ENCODE results near the gene TBCEL.

The TBCEL gene

DNA sequence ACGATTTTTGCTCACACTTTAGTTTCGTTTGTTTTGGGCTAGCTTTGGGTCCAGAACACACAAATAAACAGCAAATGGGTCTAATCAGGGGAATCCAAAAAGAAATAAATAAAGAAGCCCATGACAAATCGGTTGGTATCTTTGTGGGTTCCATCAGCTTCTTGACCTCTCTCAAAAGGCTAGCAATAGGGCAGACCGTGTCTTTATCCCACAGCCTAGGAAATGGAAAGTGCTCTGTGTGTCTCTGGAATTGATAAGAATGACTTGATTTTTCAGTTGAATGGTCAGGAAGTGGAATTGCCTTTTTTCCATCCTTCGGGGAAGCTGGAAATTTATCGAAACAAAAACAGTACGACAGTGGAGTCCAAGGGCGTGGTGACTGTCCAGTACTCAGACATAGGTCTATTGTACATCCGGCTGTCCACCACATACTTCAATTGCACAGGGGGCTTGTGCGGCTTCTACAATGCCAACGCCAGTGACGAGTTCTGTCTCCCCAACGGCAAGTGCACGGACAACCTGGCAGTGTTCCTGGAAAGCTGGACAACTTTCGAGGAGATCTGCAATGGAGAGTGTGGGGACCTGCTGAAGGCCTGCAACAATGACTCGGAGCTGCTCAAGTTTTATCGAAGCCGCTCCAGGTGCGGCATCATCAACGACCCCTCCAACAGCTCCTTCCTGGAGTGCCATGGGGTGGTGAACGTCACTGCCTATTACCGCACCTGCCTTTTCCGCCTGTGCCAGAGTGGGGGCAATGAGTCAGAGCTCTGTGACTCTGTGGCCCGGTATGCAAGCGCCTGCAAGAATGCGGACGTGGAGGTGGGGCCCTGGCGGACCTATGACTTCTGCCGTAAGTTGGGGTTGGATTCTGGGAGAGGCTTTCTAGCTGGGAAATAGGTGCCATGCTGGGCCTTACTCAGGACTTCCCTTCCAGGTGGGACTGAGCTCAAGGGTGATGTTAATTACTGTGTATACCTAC is 105.7 kb downstream of the TBCEL start:
- Histone ChIP-seq H3K36me3 (ENCODE audit: control insufficient read depth, low read length) (no peaks in the 10 kb centered on the region), H3F3A (ENCODE audit: control insufficient read depth, insufficient read depth) (no peaks in the 10 kb centered on the region), H3K4me1 (ENCODE audit: control insufficient read depth, low read length) (no peaks in the 10 kb centered on the region), H3K9me2 (replicated peaks; ENCODE audit: control insufficient read depth, low read length) (no peaks in the 10 kb centered on the region), H3K4me2 (ENCODE audit: low read length) (no peak overlapping the region), H3K27ac (ENCODE audit: low read depth, low read length) (no peak overlapping the region), H3K27me3 (ENCODE audit: control insufficient read depth, low read length) (no peaks in the 10 kb centered on the region), H3K79me2 (ENCODE audit: control insufficient read depth, low read length) (no peaks in the 10 kb centered on the region), H4K20me1 (ENCODE audit: control insufficient read depth, insufficient read depth, low read depth, low read length) (no peaks in the 10 kb centered on the region), H3K9me3 (ENCODE audit: control insufficient read depth, insufficient read depth, low read length) (no peaks in the 10 kb centered on the region), H3K4me3 (ENCODE audit: low read length) (no peak overlapping the region)
- TF ChIP-seq EZH2phosphoT487 (IDR thresholded peaks at IDR 0.05; ENCODE audit: borderline replicate concordance, low read length) (no peak), CTCF (IDR thresholded peaks at IDR 0.05; ENCODE audit: low read depth, low read length, poor library complexity, severe bottlenecking) (no peak)

GRCh38 chr11:121131656-121132055 is 107.8 kb downstream of the TBCEL start:
- Histone ChIP-seq H3K4me2 (ENCODE audit: low read length) (no peak overlapping the region), H3K9me2 (replicated peaks; ENCODE audit: control insufficient read depth, low read length) (no peaks in the 10 kb centered on the region), H3K4me3 (ENCODE audit: low read length) (no peak overlapping the region), H4K20me1 (ENCODE audit: control insufficient read depth, insufficient read depth, low read depth, low read length) (no peaks in the 10 kb centered on the region), H3K27ac (ENCODE audit: low read depth, low read length) (no peak overlapping the region), H3K79me2 (ENCODE audit: control insufficient read depth, low read length) (no peaks in the 10 kb centered on the region), H3F3A (ENCODE audit: control insufficient read depth, insufficient read depth) (no peaks in the 10 kb centered on the region), H3K4me1 (ENCODE audit: control insufficient read depth, low read length) (no peaks in the 10 kb centered on the region), H3K36me3 (ENCODE audit: control insufficient read depth, low read length) (no peaks in the 10 kb centered on the region), H3K27me3 (ENCODE audit: control insufficient read depth, low read length) (no peaks in the 10 kb centered on the region), H3K9me3 (ENCODE audit: control insufficient read depth, insufficient read depth, low read length) (no peaks in the 10 kb centered on the region)
- TF ChIP-seq EZH2phosphoT487 (IDR thresholded peaks at IDR 0.05; ENCODE audit: borderline replicate concordance, low read length): no peak
- TF ChIP-seq CTCF (IDR thresholded peaks at IDR 0.05; ENCODE audit: low read depth, low read length, poor library complexity, severe bottlenecking): no peak

DNA sequence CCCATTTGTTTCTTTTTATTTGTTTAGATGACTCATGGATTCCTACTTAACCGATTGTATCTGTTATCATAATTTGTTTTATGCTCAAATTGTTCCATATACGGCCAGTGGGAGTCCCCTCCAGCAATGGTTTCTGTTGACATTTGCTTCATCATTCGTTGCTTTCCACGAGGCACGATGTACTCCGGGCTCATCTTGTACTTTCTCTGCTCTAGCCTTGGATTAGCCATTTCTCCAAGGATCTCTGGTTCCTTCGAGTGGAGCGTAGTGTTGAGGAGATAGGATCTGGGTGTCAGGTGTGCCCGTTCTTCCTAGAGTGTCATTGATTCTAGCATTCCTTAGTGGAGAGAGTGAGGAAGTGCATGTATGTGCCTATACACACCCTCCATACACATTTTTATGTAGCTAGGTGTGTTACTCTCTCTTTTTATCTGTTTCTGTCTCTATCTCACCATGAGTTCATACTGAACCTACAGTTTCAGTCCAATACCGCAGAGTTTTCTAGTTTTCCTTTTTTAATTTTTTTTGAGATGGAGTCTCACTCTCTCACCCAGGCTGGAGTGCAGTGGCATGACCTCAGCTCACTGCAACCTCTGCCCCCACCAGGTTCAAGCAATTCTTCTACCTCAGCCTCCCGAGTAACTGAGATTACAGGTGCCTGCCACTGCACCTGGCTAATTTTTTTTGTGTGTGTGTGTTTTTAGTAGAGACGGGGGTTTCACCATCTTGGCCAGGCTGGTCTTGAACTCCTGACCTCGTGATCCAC is 108.5 kb downstream of the TBCEL start:
- H3K27me3 ChIP-seq (ENCODE audit: control insufficient read depth, low read length): no peaks in the 10 kb centered on the region
- H3K27ac ChIP-seq (ENCODE audit: low read depth, low read length): no peak overlapping the region
- no peaks in the 10 kb centered on the region for H3K4me1 ChIP-seq (ENCODE audit: control insufficient read depth, low read length)
- H3F3A ChIP-seq (ENCODE audit: control insufficient read depth, insufficient read depth): no peaks in the 10 kb centered on the region
- no peak overlapping the region for H3K4me3 ChIP-seq (ENCODE audit: low read length)
- no peaks in the 10 kb centered on the region for H3K79me2 ChIP-seq (ENCODE audit: control insufficient read depth, low read length)
- H3K9me3 ChIP-seq (ENCODE audit: control insufficient read depth, insufficient read depth, low read length): no peaks in the 10 kb centered on the region
- H4K20me1 ChIP-seq (ENCODE audit: control insufficient read depth, insufficient read depth, low read depth, low read length): no peaks in the 10 kb centered on the region
- TF ChIP-seq CTCF (IDR thresholded peaks at IDR 0.05; ENCODE audit: low read depth, low read length, poor library complexity, severe bottlenecking) (no peak), EZH2phosphoT487 (IDR thresholded peaks at IDR 0.05; ENCODE audit: borderline replicate concordance, low read length) (no peak)
- no peaks in the 10 kb centered on the region for H3K9me2 ChIP-seq (replicated peaks; ENCODE audit: control insufficient read depth, low read length)
- H3K36me3 ChIP-seq (ENCODE audit: control insufficient read depth, low read length): no peaks in the 10 kb centered on the region
- H3K4me2 ChIP-seq (ENCODE audit: low read length): no peak overlapping the region

All from DOHH2 (cell line).